GM18951 (cell line): Measurements from ENCODE around the gene ANAPC10.
A peak's percentile ranks its signal among the peaks of the same experiment; 100 is the strongest.
"Not testable (repeated sequence)": the region's sequence is repeated elsewhere in the genome, so short reads cannot be mapped to it uniquely, and the experiment has no call there.

Experiments used
- POLR2A ChIP-seq: IDR thresholded peaks from 4 replicates; pipeline ENCODE4 v1.6.1; 2011; ENCODE audit warnings: mild to moderate bottlenecking; ENCODE audit not compliant: insufficient read length, insufficient read depth; ENCODE audit errors: extremely low read depth
- in situ Hi-C: fragments of 300-500 bp; cut with MboI; formaldehyde crosslinking; loops from one replicate; pipeline ENCODE4 v1.12.0; 2022; ENCODE audit warnings: low sequenced_read_pairs, mixed read lengths, inconsistent platforms; ENCODE audit not compliant: unreplicated experiment

The ANAPC10 gene, protein sequence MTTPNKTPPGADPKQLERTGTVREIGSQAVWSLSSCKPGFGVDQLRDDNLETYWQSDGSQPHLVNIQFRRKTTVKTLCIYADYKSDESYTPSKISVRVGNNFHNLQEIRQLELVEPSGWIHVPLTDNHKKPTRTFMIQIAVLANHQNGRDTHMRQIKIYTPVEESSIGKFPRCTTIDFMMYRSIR

DNA sequence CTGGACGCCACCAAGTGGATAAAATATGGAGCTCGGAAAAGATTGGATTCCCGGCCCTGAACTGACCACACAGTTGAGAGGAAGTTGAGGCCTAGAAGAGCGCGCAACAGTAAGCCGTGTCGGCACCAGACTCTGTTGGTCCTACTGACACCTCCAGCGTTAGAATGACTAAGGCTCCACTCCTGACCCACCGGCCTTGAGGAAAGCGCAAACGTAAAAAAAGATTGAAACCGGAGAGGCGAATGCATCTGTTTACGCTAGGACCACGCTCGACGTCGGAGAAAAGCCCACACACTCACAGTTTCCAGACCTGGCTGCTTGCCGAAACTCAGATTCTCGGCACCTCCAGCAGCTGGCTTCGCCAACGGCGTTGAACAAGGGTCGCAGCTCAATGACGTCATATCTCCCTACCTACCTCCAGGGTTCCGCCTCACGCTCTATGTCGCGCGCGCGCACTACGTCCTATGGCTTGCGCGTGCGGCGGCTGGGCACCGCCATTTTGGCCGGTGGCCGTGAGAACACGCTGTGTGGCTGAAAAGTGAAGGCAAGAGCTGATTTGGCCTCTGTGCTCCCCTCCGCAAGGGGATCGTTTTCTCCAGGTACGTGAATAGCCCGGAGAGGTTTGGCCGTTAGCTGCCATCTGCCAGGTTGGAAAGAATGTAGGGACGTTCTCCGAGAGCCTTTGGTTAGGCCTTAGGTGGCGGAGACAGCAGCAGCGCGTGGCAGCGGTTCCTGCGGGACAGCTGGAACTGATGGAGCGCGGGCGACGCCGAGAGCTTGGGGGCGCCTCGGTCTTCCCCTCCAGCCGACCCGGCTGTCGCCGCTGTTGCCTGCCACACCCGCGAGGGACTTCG, at the start of gene ANAPC10, which contains the start of gene ABCE1:
TSS of gene ANAPC10 (minus strand) at position 376 of the 854 bp plus-strand sequence. CDS start 2,097 bp downstream, outside the sequence.
TSS of gene ABCE1 (plus strand) at position 491 of the 854 bp plus-strand sequence. CDS start 6,102 bp downstream, outside the sequence.
- peak; percentile 91 for TF ChIP-seq POLR2A
- in situ Hi-C loops = no loop called here

DNA sequence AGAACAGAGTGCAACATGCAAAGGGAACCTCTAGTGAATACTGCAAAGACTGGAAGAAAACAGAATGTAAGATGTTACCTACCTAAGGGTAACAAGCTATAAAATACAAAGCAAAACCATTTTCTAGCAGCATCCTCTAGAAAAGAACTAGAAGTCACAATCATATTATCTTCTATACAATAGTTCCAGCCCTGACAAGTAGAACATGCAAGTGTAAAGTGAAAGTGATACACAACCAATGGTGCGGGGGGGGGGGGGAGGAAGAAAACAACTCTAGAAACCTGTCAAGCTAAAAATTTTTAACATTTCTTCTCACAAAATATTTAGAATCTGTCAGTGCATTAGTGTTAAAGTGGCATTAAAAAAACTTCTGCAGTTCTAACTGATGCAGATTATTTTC, 38.2 kb upstream of the ANAPC10 start:
- in situ Hi-C loops = not testable (repeated sequence)

DNA sequence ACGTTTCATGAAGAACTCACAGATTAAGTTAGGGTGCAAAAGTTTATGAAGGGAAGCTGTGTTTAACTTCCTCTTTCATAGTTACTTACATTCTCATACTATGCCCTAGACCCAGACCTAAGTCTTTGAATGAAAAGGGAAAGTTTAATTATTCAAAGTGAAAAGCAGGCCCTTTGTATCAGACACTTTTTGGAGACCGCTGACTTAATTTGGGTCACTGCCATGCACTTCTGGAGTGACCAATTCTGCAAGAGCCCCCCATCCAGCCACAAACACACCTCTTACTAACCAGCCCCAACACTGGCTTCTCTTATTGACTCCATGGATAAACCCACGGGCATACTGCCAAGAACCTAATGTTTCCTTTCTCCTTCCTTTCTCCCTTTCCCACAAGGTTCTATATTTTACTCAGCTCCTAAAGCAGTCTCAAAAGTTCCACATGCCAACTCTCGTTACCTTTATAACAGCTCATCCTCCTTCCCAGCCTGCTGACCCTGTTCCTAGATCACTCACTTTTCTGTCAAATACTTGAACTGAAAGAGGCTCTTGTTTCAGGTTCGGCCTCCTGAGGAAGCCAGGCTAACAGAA, 34.6 kb upstream of the ANAPC10 start:
- TF ChIP-seq POLR2A = peak; percentile 20
- in situ Hi-C loops = no loop called here

DNA sequence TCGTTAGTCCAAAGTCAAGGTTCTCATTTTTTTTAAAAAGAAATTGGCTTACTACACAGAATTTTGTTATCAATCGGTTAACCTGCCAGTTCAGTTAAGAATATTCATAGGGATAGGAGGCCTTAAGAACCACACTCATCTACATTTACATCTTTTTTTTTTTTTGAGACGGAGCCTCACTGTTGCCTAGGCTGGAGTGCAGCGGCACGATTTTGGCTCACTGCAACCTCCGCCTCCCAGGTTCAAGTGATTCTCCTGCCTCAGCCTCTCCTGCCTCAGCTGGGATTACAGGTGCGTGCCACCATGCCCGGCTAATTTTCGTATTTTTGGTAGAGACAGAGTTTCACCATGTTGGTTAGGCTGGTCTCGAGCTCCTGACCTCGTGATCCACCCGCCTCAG, 33.9 kb upstream of the ANAPC10 start:
- TF ChIP-seq POLR2A = no peak
- in situ Hi-C loops = no loop called here

DNA sequence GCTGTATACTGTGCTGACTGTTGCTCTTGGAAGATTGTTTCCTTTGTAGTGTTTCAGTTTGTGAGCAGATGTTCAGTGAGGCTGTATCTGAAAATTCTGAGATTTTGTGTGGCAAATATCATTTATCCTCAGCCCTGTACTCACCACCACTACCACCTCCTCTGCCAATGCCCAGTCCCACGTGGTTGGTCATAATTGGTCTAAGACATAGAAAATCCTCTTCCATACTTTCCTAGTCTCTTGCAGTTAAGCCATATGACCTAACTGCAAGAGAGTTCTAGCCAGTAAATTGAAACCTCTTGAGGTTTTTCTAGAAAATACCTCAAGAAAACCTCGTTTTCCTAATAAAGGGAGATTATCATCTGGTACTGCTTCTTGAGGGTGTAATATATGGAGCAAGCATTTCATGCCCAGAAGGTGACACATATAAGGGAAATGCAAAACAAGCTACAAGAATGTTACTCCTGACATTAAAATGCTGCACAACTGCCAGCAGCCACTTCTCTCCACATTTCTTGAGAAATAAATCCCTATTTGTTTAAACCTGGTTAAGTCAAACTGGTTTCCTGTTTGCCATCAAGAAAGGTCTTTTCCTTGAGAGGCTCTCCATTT, 32.9 kb upstream of the ANAPC10 start:
- in situ Hi-C loops = no loop called here
- no peak for TF ChIP-seq POLR2A

DNA sequence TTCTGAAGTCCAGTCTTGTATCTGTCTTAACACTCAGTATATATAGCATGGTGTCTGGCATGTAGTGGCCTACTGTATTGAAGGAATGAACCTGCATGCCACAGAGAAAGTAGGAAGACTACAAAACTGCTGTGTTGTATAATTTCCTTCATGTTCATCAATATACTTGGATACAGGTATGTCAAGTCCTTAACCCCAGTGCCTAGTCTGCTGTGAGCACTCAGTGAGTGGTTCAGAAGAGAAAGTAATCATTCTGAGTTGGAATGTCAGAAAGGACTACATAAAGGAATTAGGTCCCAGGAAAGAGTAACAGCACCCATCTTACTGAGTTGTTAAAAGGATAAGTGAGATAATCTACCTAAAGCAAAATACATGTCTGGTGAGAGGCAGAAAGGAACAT, 32.1 kb upstream of the ANAPC10 start:
- in situ Hi-C loops = no loop called here
- TF ChIP-seq POLR2A = no peak

DNA sequence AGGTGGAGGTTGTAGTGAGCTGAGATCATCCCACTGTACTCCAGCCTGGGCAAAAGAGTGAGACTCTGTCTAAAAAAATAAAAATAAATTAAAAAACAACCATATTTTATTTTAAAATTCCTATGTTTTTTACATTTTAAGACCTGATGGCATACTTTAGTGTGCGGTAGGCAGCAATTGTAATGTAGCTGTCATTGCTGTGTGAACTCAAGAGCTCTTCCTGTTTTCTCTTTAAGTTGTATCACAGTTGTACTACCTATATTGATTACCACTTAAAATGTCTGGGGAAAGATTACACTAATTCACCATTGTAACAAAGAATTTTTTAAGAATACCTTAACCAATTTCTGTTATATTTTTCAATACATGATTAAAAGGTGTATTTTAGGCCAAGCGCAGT, 27.4 kb upstream of the ANAPC10 start:
- no peak for TF ChIP-seq POLR2A
- in situ Hi-C loops = no loop called here

DNA sequence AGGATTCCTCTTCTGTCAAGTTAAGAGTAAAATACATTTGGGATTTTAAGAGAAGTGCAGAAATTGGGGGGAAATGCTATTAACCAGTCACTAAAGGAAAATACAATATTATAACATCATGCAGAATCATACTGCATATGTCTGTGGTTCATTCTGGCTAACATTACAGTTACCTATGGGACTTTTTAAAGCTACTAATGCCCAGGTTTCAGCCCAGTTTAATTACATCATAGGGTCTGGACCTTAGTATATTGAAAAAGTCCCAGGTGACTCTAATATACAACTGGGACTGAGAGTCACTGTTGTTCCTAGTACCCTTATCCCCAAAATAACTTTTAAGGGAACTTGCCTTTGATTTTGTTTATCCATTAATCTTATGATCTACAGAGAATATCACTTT, 10.1 kb upstream of the ANAPC10 start:
- in situ Hi-C loops = no loop called here
- TF ChIP-seq POLR2A = no peak

DNA sequence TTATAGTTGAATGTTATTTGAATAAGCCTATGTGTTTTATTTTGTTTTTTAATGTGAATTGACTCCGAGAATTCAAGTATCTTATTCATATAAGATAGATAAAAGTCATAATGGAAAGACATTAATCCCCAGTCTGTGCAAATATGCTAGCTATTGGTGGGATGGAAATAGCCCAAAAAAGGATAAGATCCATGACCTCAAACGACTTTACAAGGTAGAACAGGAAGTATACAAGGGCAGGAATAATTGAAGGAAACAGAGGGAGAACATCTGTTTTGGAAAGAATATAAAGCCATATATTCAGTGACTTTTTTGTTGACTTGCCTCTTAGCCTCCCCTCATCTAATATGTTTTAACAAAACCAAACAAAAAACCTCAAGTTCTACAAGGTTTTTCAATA, 9.1 kb upstream of the ANAPC10 start:
- in situ Hi-C loops = no loop called here
- no peak for TF ChIP-seq POLR2A

DNA sequence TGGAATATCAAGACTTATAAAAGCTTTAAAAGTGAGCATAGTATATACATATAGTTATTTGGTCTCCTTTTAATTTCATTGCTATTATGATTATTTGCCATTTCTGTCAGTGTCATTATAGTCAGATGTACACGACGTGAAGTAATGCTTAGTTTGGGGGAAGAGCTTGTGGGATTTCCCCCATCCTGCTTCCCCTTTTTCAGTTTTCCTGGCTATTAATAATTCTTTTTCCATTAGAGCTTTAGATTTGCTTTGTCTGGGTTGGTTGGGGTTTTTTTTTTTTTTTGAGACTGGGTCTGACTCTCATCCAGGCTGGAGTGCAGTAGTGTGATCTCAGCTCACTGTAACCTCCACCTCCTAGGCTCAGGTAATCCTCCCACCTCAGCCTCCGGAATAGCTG, 5.5 kb upstream of the ANAPC10 start:
- no peak for TF ChIP-seq POLR2A
- in situ Hi-C loops = no loop called here

DNA sequence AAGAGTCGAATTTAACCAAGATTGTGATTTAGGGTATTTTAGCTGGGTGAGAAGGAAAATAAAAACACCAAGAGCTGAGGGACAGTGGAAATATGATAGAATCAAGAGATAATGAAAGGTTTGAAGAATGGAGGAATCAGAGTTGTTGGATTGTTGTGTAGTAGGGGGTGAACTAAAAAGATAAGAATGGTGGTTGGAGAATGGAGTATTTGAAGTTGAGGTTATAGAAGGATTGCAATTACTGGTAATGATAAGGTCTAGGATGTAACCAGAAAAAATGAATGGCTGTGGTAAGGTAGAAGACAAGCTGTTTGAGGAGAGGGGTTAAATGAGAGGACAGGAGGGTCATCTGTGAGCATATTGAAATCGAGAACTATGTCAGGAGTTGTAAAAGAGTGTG, 4.6 kb upstream of the ANAPC10 start:
- no peak for TF ChIP-seq POLR2A
- in situ Hi-C loops = no loop called here

DNA sequence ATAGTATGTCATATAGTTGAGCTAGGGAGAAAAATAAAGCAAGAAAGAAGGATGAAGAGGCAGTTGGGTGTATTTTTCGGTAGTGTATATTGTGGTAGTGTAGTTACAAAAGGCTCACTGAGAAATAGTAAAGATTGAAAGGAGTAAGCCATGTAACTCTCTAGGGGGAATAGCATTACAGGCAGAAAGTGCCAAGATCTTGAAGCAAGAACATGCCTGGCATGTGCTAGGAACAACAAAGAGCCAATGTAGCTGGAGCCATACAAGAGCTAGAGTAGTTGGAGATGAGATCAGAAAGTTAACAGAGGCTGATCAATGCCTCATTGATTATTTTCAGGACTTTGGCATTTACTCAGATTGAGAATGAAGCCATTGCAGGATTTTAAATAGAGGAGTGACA, 3.1 kb upstream of the ANAPC10 start:
- in situ Hi-C loops = no loop called here
- TF ChIP-seq POLR2A = no peak

DNA sequence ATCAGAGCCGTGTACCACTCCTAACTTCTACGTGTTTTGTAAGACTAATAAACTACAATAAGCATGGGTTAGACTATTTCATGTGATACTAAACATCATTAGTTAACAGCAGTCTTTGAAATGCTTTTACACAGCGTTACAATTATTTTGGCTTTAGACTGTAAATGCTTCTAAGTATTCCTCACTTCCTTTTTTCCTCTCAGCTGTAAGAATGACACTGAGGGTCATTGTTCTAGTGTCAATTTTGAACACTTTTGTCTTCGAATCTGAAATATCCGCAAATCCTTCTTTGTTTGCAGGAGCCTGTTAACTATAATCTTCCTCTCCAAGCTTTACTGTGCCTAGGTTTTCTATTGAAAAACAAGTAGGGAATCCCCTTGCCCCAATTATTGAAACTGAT, 1.7 kb upstream of the ANAPC10 start:
- in situ Hi-C loops = no loop called here
- no peak for TF ChIP-seq POLR2A
